Measurements from ENCODE around the gene DAB2IP.

DAB2IP gene

GRCh38 chr9:121634329-121635261 is 16.8 kb upstream of the DAB2IP start:
- Mint-ChIP-seq H3K36me3 (peaks cover 0 to 2% of the 10 kb centered on the region in 2 donors), H3K4me1 (peaks cover 13 to 15% of the 10 kb centered on the region in 2 donors), H3K4me3 (peak overlapping the region in 1 of 2 donors; percentile 24), H3K27me3 (peaks cover 42 to 44% of the 10 kb centered on the region in 2 donors), H3K27ac (peak overlapping the region; percentile 53), H3K9me3 (peaks cover 0 to 4% of the 10 kb centered on the region in 2 donors)
- peak; percentile 39 for DNase-seq
- ATAC-seq (replicated peaks): peak; percentile 88 to 89

- Mint-ChIP-seq H3K9me3 (peaks cover 0 to 4% of the 10 kb centered on the region in 2 donors), H3K27me3 (peaks cover 42 to 44% of the 10 kb centered on the region in 2 donors), H3K27ac (no peak overlapping the region), H3K36me3 (peaks cover 0 to 2% of the 10 kb centered on the region in 2 donors), H3K4me3 (no peak overlapping the region), H3K4me1 (peaks cover 13 to 15% of the 10 kb centered on the region in 2 donors)
- DNase-seq (no peak), ATAC-seq (replicated peaks) (no peak)
Observed at GRCh38 chr9:121635300-121635876, 16.0 kb upstream of the DAB2IP start.

- H3K4me3 Mint-ChIP-seq: no peak overlapping the region
- peaks cover 0 to 4% of the 10 kb centered on the region in 2 donors for H3K9me3 Mint-ChIP-seq
- H3K27ac Mint-ChIP-seq: no peak overlapping the region
- H3K4me1 Mint-ChIP-seq: peaks cover 13 to 15% of the 10 kb centered on the region in 2 donors
- DNase-seq (no peak), ATAC-seq (replicated peaks) (no peak)
- H3K27me3 Mint-ChIP-seq: peaks cover 37 to 38% of the 10 kb centered on the region in 2 donors
- peaks cover 0 to 2% of the 10 kb centered on the region in 2 donors for H3K36me3 Mint-ChIP-seq
Observed at GRCh38 chr9:121636341-121636865, 15.0 kb upstream of the DAB2IP start.

GRCh38 chr9:121636978-121637712 is 14.3 kb upstream of the DAB2IP start:
- no peak for ATAC-seq (replicated peaks)
- Mint-ChIP-seq H3K36me3 (peaks cover 0 to 2% of the 10 kb centered on the region in 2 donors), H3K27me3 (peaks cover 37 to 46% of the 10 kb centered on the region in 2 donors), H3K27ac (no peak overlapping the region), H3K9me3 (peaks cover 0 to 4% of the 10 kb centered on the region in 2 donors), H3K4me1 (peaks cover 13 to 15% of the 10 kb centered on the region in 2 donors), H3K4me3 (no peak overlapping the region)
- no peak for DNase-seq

GRCh38 chr9:121637713-121638220 is 13.7 kb upstream of the DAB2IP start:
- no peak overlapping the region for H3K4me3 Mint-ChIP-seq
- no peak overlapping the region for H3K27ac Mint-ChIP-seq
- DNase-seq: no peak
- peaks cover 0 to 4% of the 10 kb centered on the region in 2 donors for H3K9me3 Mint-ChIP-seq
- peaks cover 39 to 50% of the 10 kb centered on the region in 2 donors for H3K27me3 Mint-ChIP-seq
- ATAC-seq (replicated peaks): no peak
- peaks cover 13 to 15% of the 10 kb centered on the region in 2 donors for H3K4me1 Mint-ChIP-seq
- peaks cover 0 to 2% of the 10 kb centered on the region in 2 donors for H3K36me3 Mint-ChIP-seq

GRCh38 chr9:121638399-121638798 is 13.0 kb upstream of the DAB2IP start:
- ATAC-seq (replicated peaks): no peak
- Mint-ChIP-seq H3K9me3 (peaks cover 0 to 4% of the 10 kb centered on the region in 2 donors), H3K4me3 (no peak overlapping the region)

GRCh38 chr9:121638901-121639592 is 12.4 kb upstream of the DAB2IP start:
- H3K4me1 Mint-ChIP-seq: peaks cover 9 to 11% of the 10 kb centered on the region in 2 donors
- peaks cover 0 to 2% of the 10 kb centered on the region in 2 donors for H3K36me3 Mint-ChIP-seq
- ATAC-seq (replicated peaks): no peak
- DNase-seq: no peak
- no peak overlapping the region for H3K4me3 Mint-ChIP-seq
- H3K27me3 Mint-ChIP-seq: peaks cover 37 to 56% of the 10 kb centered on the region in 2 donors
- H3K9me3 Mint-ChIP-seq: peaks cover 0 to 4% of the 10 kb centered on the region in 2 donors
- H3K27ac Mint-ChIP-seq: no peak overlapping the region

More at GRCh38 chr9:121638399-121638798, 13.0 kb upstream of the DAB2IP start:
- no peak for DNase-seq
- Mint-ChIP-seq H3K36me3 (peaks cover 0 to 2% of the 10 kb centered on the region in 2 donors), H3K4me1 (peaks cover 13 to 15% of the 10 kb centered on the region in 2 donors), H3K27me3 (peaks cover 39 to 52% of the 10 kb centered on the region in 2 donors), H3K27ac (no peak overlapping the region)

GRCh38 chr9:121639619-121640018 is 11.8 kb upstream of the DAB2IP start:
- peaks cover 4 to 6% of the 10 kb centered on the region in 2 donors for H3K4me1 Mint-ChIP-seq
- H3K36me3 Mint-ChIP-seq: peaks cover 0 to 2% of the 10 kb centered on the region in 2 donors
- H3K9me3 Mint-ChIP-seq: peaks cover 0 to 4% of the 10 kb centered on the region in 2 donors
- H3K4me3 Mint-ChIP-seq: no peak overlapping the region
- peaks cover 32 to 52% of the 10 kb centered on the region in 2 donors for H3K27me3 Mint-ChIP-seq
- H3K27ac Mint-ChIP-seq: no peak overlapping the region
- DNase-seq (no peak), ATAC-seq (replicated peaks) (no peak)

- H3K9me3 Mint-ChIP-seq: peaks cover 0 to 4% of the 10 kb centered on the region in 2 donors
- no peak overlapping the region for H3K4me3 Mint-ChIP-seq
- peaks cover 28 to 48% of the 10 kb centered on the region in 2 donors for H3K27me3 Mint-ChIP-seq
- peaks cover 0 to 2% of the 10 kb centered on the region in 2 donors for H3K36me3 Mint-ChIP-seq
- ATAC-seq (replicated peaks) (peak; percentile 57 to 68), DNase-seq (no peak)
- no peak overlapping the region for H3K27ac Mint-ChIP-seq
- H3K4me1 Mint-ChIP-seq: peaks cover under 1 to 3% of the 10 kb centered on the region in 2 donors
Observed at GRCh38 chr9:121640076-121640475, 11.4 kb upstream of the DAB2IP start.

- Mint-ChIP-seq H3K27ac (no peak overlapping the region), H3K4me1 (peaks cover 0 to 2% of the 10 kb centered on the region in 2 donors), H3K36me3 (peaks cover 0 to 2% of the 10 kb centered on the region in 2 donors), H3K27me3 (peaks cover 24 to 43% of the 10 kb centered on the region in 2 donors), H3K4me3 (no peak overlapping the region), H3K9me3 (peaks cover 0 to 4% of the 10 kb centered on the region in 2 donors)
- ATAC-seq (replicated peaks): no peak
- no peak for DNase-seq
Observed at GRCh38 chr9:121640491-121641223, 10.8 kb upstream of the DAB2IP start.

- ATAC-seq (replicated peaks) (no peak), DNase-seq (no peak)
- no peak overlapping the region for H3K4me3 Mint-ChIP-seq
- H3K4me1 Mint-ChIP-seq: peaks cover 0 to 2% of the 10 kb centered on the region in 2 donors
- peaks cover 0 to 4% of the 10 kb centered on the region in 2 donors for H3K9me3 Mint-ChIP-seq
- H3K27ac Mint-ChIP-seq: no peak overlapping the region
- peaks cover 0 to 2% of the 10 kb centered on the region in 2 donors for H3K36me3 Mint-ChIP-seq
- H3K27me3 Mint-ChIP-seq: peaks cover 24 to 40% of the 10 kb centered on the region in 2 donors
Observed at GRCh38 chr9:121641224-121641611, 10.2 kb upstream of the DAB2IP start.

- ATAC-seq (replicated peaks) (no peak), DNase-seq (no peak)
- H3K36me3 Mint-ChIP-seq: peaks cover 0 to 4% of the 10 kb centered on the region in 2 donors
- H3K4me3 Mint-ChIP-seq: no peak overlapping the region
- H3K27me3 Mint-ChIP-seq: peaks cover 22 to 37% of the 10 kb centered on the region in 2 donors
- peaks cover 0 to 4% of the 10 kb centered on the region in 2 donors for H3K9me3 Mint-ChIP-seq
- H3K27ac Mint-ChIP-seq: no peak overlapping the region
- H3K4me1 Mint-ChIP-seq: peaks cover 0 to 2% of the 10 kb centered on the region in 2 donors
Observed at GRCh38 chr9:121642758-121643157, 8.7 kb upstream of the DAB2IP start.
